Fibroblast of lung (primary cell): ENCODE data around the gene NEDD4L. TPM values are rescaled to one million over a fixed set of nuclear protein-coding genes. Genes with fewer than 3 reads are reported as not detected.

Experiments
- DNase-seq, 2 donors: peaks; one replicate each; pipeline versions ENCODE4 v3.0.0 to v3.0.0-alpha.2; 2010; ENCODE audit warnings: low read depth in 2 of 2
- H2AFZ ChIP-seq: 2 replicates; pipeline ENCODE4 v1.5.1; 2012; ENCODE audit warnings: low read length, control low read depth, inconsistent platforms
- H3K27ac ChIP-seq: 2 replicates; pipeline ENCODE4 v1.5.1; 2011; ENCODE audit warnings: low read length, control low read depth; ENCODE audit not compliant: insufficient read depth
- H3K27me3 ChIP-seq: 2 replicates; pipeline ENCODE4 v1.5.1; 2011; ENCODE audit warnings: mild to moderate bottlenecking, low read length; ENCODE audit not compliant: control insufficient read depth, insufficient read depth
- H3K36me3 ChIP-seq: 2 replicates; pipeline ENCODE4 v1.5.1; 2011; ENCODE audit warnings: low read length; ENCODE audit not compliant: control insufficient read depth, insufficient read depth
- H3K4me1 ChIP-seq: 2 replicates; pipeline ENCODE4 v1.5.1; 2011; ENCODE audit warnings: low read length; ENCODE audit not compliant: control insufficient read depth, insufficient read depth; ENCODE audit errors: extremely low read depth
- H3K4me2 ChIP-seq: 2 replicates; pipeline ENCODE4 v1.5.1; 2011; ENCODE audit warnings: low read length, control low read depth; ENCODE audit not compliant: insufficient read depth; ENCODE audit errors: extremely low read depth
- H3K4me3 ChIP-seq, 4 experiments: fragments of 200-600 bp in 1 of 4; sonication (generic) in 1 of 4; replicated peaks in 1 of 4; 2 replicates each; pipeline ENCODE4 v1.5.1; 2011 to 2016; ENCODE audit warnings: low read length in 4 of 4, low read depth in 3 of 4, mild to moderate bottlenecking in 3 of 4, control low read depth in 2 of 4, inconsistent platforms in 1 of 4, mixed read lengths in 1 of 4; ENCODE audit not compliant: insufficient read depth in 1 of 4; ENCODE audit errors: control extremely low read depth in 1 of 4
- H3K79me2 ChIP-seq: 2 replicates; pipeline ENCODE4 v1.5.1; 2012; ENCODE audit warnings: mild to moderate bottlenecking, low read length, inconsistent platforms; ENCODE audit not compliant: control insufficient read depth, insufficient read depth
- H3K9ac ChIP-seq: 2 replicates; pipeline ENCODE4 v1.5.1; 2011; ENCODE audit warnings: mild to moderate bottlenecking, low read length, control low read depth; ENCODE audit not compliant: insufficient read depth
- H3K9me3 ChIP-seq: 2 replicates; pipeline ENCODE4 v1.5.1; 2012; ENCODE audit warnings: low read depth, low read length; ENCODE audit not compliant: control insufficient read depth, insufficient read depth
- H4K20me1 ChIP-seq: 2 replicates; pipeline ENCODE4 v1.5.1; 2011; ENCODE audit warnings: low read length; ENCODE audit not compliant: control insufficient read depth, insufficient read depth; ENCODE audit errors: extremely low read depth
- EZH2 ChIP-seq: IDR thresholded peaks from 2 replicates; pipeline ENCODE4 v1.5.1; 2012; ENCODE audit warnings: low read length, control low read depth, mild to moderate bottlenecking; ENCODE audit errors: missing control alignments
- polyA plus RNA-seq, 2 donors: library from polyadenylated mRNA; depleted of rRNA in 1 of 2; stranded (reverse) in 1 of 2; unstranded in 1 of 2; fragments of >200 nt; gene quantifications; 2 replicates each; pipeline ENCODE4 v1.2.1, GENCODE V29; 2011 to 2012; ENCODE audit warnings: missing spikeins in 1 of 2
- total RNA-seq: library from RNA; depleted of rRNA; stranded (reverse); fragments of >200 nt; gene quantifications from 2 replicates; pipeline ENCODE4 v1.2.1, GENCODE V29; 2014
- TF ChIP-seq, protein P1 (sequence below), 2 donors: IDR thresholded peaks in 1 of 2; conservative IDR thresholded peaks in 1 of 2; 1 replicate in 1 of 2; 2 replicates in 1 of 2; pipeline ENCODE4 v1.5.1; 2011 to 2012; ENCODE audit warnings: low read length in 2 of 2, control low read depth in 1 of 2, inconsistent platforms in 1 of 2, low read depth in 1 of 2, mild to moderate bottlenecking in 1 of 2

Gene NEDD4L
- total and polyA plus RNA-seq, 2 donors (not counting 1 experiment from before 2014, with no cell fraction given) = 5.5 to 18.7 TPM

DNA sequence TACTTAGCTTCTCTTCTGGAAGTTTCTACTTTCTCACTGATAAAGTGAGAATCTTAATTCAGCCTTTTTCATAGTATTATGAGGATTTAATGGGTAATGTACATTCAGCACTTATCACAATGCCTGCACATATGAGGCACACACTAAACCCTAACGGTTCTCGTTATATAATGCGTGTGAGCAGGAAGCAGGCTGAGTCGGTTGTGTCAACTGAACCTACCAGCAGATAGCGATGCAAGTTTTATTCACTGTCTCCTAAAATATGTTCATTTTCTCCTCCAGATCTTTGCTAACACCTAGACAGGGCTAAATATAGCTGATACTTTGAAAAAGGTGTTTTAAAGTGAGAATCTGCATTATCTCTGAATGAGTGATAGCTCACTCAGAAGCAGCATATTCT lies 383.3 kb downstream of the NEDD4L start:
- no peaks in the 10 kb centered on the region for H4K20me1 ChIP-seq
- H3K9ac ChIP-seq = no peak overlapping the region
- no peak for TF ChIP-seq EZH2
- TF ChIP-seq, protein P1, sequence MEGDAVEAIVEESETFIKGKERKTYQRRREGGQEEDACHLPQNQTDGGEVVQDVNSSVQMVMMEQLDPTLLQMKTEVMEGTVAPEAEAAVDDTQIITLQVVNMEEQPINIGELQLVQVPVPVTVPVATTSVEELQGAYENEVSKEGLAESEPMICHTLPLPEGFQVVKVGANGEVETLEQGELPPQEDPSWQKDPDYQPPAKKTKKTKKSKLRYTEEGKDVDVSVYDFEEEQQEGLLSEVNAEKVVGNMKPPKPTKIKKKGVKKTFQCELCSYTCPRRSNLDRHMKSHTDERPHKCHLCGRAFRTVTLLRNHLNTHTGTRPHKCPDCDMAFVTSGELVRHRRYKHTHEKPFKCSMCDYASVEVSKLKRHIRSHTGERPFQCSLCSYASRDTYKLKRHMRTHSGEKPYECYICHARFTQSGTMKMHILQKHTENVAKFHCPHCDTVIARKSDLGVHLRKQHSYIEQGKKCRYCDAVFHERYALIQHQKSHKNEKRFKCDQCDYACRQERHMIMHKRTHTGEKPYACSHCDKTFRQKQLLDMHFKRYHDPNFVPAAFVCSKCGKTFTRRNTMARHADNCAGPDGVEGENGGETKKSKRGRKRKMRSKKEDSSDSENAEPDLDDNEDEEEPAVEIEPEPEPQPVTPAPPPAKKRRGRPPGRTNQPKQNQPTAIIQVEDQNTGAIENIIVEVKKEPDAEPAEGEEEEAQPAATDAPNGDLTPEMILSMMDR (conservative IDR thresholded peaks at IDR 0.05 in 1 of 2, IDR thresholded peaks at IDR 0.05 in 1 of 2; ENCODE audit: low read depth in 1 of 2, low read length in 2 of 2) = no peak
- no peak overlapping the region for H2AFZ ChIP-seq
- H3K4me1 ChIP-seq = no peaks in the 10 kb centered on the region
- H3K9me3 ChIP-seq = no peaks in the 10 kb centered on the region
- H3K4me3 ChIP-seq = no peak overlapping the region
- H3K27me3 ChIP-seq = no peaks in the 10 kb centered on the region
- no peaks in the 10 kb centered on the region for H3K36me3 ChIP-seq
- DNase-seq = no peak
- no peak overlapping the region for H3K4me2 ChIP-seq
- no peak overlapping the region for H3K27ac ChIP-seq
- no peaks in the 10 kb centered on the region for H3K79me2 ChIP-seq

DNA sequence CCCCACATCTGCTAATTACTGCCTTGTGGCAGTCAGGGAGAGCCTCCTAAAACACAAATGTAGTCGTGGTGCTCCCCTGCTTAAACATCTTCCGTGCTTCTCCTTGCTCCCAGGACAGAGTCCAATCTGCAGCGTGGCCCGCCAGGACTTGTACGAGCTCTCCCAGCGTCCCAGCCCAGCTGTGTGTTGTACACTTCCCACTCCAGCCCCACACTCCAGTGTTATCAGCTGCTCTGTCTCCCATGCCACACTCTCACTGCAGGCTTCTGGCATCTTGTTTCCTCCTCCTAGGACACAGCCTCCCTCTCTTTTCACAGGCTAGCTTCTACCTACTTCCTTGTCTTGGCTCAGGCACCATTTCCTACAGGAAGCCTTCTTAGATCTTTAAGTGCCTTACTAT lies 385.4 kb downstream of the NEDD4L start:
- H3K27ac ChIP-seq = no peak overlapping the region
- H3K9me3 ChIP-seq = no peaks in the 10 kb centered on the region
- H3K4me2 ChIP-seq = no peak overlapping the region
- H3K4me3 ChIP-seq = no peak overlapping the region
- no peaks in the 10 kb centered on the region for H3K27me3 ChIP-seq
- H3K4me1 ChIP-seq = no peaks in the 10 kb centered on the region
- H3K79me2 ChIP-seq = no peaks in the 10 kb centered on the region
- no peak overlapping the region for H3K9ac ChIP-seq
- DNase-seq = no peak
- TF ChIP-seq, protein P1 (conservative IDR thresholded peaks at IDR 0.05 in 1 of 2, IDR thresholded peaks at IDR 0.05 in 1 of 2; ENCODE audit: low read depth in 1 of 2, low read length in 2 of 2) = no peak
- TF ChIP-seq EZH2 = no peak
- H4K20me1 ChIP-seq = no peaks in the 10 kb centered on the region
- peak overlapping the region; percentile 40 for H2AFZ ChIP-seq
- no peaks in the 10 kb centered on the region for H3K36me3 ChIP-seq

DNA sequence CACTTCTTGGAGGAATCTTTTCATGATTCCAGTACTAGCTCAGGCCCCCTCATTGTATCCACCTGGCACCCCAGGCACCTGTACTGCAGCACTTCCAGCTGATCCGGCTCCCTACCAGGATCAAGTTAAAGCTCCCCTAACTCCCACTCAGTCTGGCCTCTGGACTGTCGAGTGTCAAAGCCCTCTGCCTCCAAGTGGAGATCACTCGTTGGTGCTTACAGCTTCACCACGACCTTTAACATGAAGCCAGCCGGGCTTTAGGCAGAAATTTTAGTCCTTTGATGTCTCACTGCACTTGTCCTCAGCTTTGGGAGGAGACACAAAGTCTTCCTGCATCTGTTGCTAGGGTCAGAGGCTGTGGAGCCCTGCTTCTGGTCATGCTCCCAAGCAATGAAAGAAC lies 387.2 kb downstream of the NEDD4L start:
- TF ChIP-seq, protein P1 (conservative IDR thresholded peaks at IDR 0.05 in 1 of 2, IDR thresholded peaks at IDR 0.05 in 1 of 2; ENCODE audit: low read depth in 1 of 2, low read length in 2 of 2) = no peak
- no peak for TF ChIP-seq EZH2
- Histone ChIP-seq H3K27me3 (no peaks in the 10 kb centered on the region), H4K20me1 (no peaks in the 10 kb centered on the region), H3K9me3 (no peaks in the 10 kb centered on the region), H3K9ac (no peak overlapping the region), H3K4me3 (no peak overlapping the region), H3K36me3 (no peaks in the 10 kb centered on the region), H2AFZ (no peak overlapping the region), H3K4me2 (no peak overlapping the region), H3K79me2 (no peaks in the 10 kb centered on the region), H3K27ac (no peak overlapping the region), H3K4me1 (no peaks in the 10 kb centered on the region)
- no peak for DNase-seq
